HL-60/S4 treated with retinoic acid at 250 ng/mL for 4 days and 3 days (cell line): ENCODE measurements around the gene KCNC3.

Source experiments
- in situ Hi-C: fragments of 300-500 bp; cut with MboI; formaldehyde crosslinking; loops from 2 replicates; pipeline ENCODE4 v1.7.0; 2022; ENCODE audit warnings: low sequenced_read_pairs

KCNC3 gene

GRCh38 chr19:50280074-50280473 lies 49.1 kb downstream of the KCNC3 start:
- in situ Hi-C loops: no loop called here

GRCh38 chr19:50277966-50278580 lies 51.1 kb downstream of the KCNC3 start:
- in situ Hi-C loops: no loop called here

- in situ Hi-C loops: no loop called here
These were observed 52.7 kb downstream of the KCNC3 start for GRCh38 chr19:50276370-50277063.

- in situ Hi-C loops: no loop called here
These were observed 53.4 kb downstream of the KCNC3 start for GRCh38 chr19:50275577-50276368.

- in situ Hi-C loops: no loop called here
These were observed 55.4 kb downstream of the KCNC3 start for GRCh38 chr19:50273821-50274220.

GRCh38 chr19:50272263-50272897 lies 56.8 kb downstream of the KCNC3 start:
- in situ Hi-C loops: no loop called here

- in situ Hi-C loops: no loop called here
These were observed 59.5 kb downstream of the KCNC3 start for GRCh38 chr19:50269653-50270052.

GRCh38 chr19:50268501-50268900 lies 60.7 kb downstream of the KCNC3 start:
- in situ Hi-C loops: no loop called here

GRCh38 chr19:50268041-50268440 lies 61.1 kb downstream of the KCNC3 start:
- in situ Hi-C loops: no loop called here

GRCh38 chr19:50266896-50267295 lies 62.3 kb downstream of the KCNC3 start:
- in situ Hi-C loops: no loop called here

- in situ Hi-C loops: no loop called here
These were observed 63.1 kb downstream of the KCNC3 start for GRCh38 chr19:50266041-50266440.

- in situ Hi-C loops: no loop called here
These were observed 64.5 kb downstream of the KCNC3 start for GRCh38 chr19:50264483-50265186.

GRCh38 chr19:50263176-50263575 lies 66.0 kb downstream of the KCNC3 start:
- in situ Hi-C loops: no loop called here
